Ecto neural progenitor cell (in vitro differentiated cells): Measurements from ENCODE around the gene IDH3A.

ENCODE experiments used
- DNase-seq: peaks from one replicate; pipeline ENCODE4 v3.0.0-alpha.2; 2018; ENCODE audit warnings: low spot score

Gene IDH3A

GRCh38 chr15:78203346-78204225 is 54.4 kb downstream of the IDH3A start:
- no peak for DNase-seq

- DNase-seq, result peak; percentile 47
These were observed 55.5 kb downstream of the IDH3A start for GRCh38 chr15:78204351-78205309.

GRCh38 chr15:78205337-78205736 is 56.2 kb downstream of the IDH3A start:
- DNase-seq, result no peak

GRCh38 chr15:78205856-78206255 is 56.7 kb downstream of the IDH3A start:
- no peak for DNase-seq

GRCh38 chr15:78206326-78207109 is 57.4 kb downstream of the IDH3A start:
- DNase-seq, result peak; percentile 45

GRCh38 chr15:78207110-78207458 is 57.9 kb downstream of the IDH3A start:
- DNase-seq, result no peak

- no peak for DNase-seq
These were observed 58.6 kb downstream of the IDH3A start for GRCh38 chr15:78207641-78208340.

GRCh38 chr15:78208341-78208844 is 59.2 kb downstream of the IDH3A start:
- no peak for DNase-seq

GRCh38 chr15:78208887-78209645 is 59.9 kb downstream of the IDH3A start:
- DNase-seq, result no peak

GRCh38 chr15:78209646-78210348 is 60.6 kb downstream of the IDH3A start:
- no peak for DNase-seq

- no peak for DNase-seq
These were observed 61.2 kb downstream of the IDH3A start for GRCh38 chr15:78210349-78210717.

GRCh38 chr15:78211189-78211921 is 62.2 kb downstream of the IDH3A start:
- DNase-seq, result no peak

GRCh38 chr15:78212008-78212407 is 62.8 kb downstream of the IDH3A start:
- DNase-seq, result no peak

GRCh38 chr15:78212546-78213424 is 63.6 kb downstream of the IDH3A start:
- peak; percentile 44 for DNase-seq

GRCh38 chr15:78213425-78213750 is 64.2 kb downstream of the IDH3A start:
- no peak for DNase-seq

GRCh38 chr15:78213956-78214355 is 64.8 kb downstream of the IDH3A start:
- DNase-seq, result no peak

- DNase-seq, result no peak
These were observed 67.3 kb downstream of the IDH3A start for GRCh38 chr15:78216276-78217104.
